Esophagus muscularis mucosa (tissue), 4 donors: ENCODE results near the gene ARHGEF6. TPM values are rescaled to one million over a fixed set of nuclear protein-coding genes. Genes with fewer than 3 reads are reported as not detected.

ENCODE experiments used
- DNase-seq: peaks from one replicate; pipeline ENCODE4 v3.0.0-alpha.2; 2017; ENCODE audit errors: extremely low spot score
- H3K27ac ChIP-seq, 4 donors: fragments of 200-600 bp; sonication (generic); replicated peaks in 1 of 4; 1 replicate in 3 of 4; 2 replicates in 1 of 4; pipeline ENCODE4 v1.5.1; 2016 to 2019; ENCODE audit warnings: mild to moderate bottlenecking in 1 of 4
- H3K27me3 ChIP-seq, 4 donors: fragments of 200-600 bp; sonication (generic); one replicate each; pipeline versions ENCODE4 v1.5.1 to v1.6.0; 2016 to 2019
- H3K36me3 ChIP-seq, 4 donors: fragments of 200-600 bp; sonication (generic); one replicate each; pipeline ENCODE4 v1.5.1; 2016 to 2019
- H3K4me1 ChIP-seq, 4 donors: fragments of 200-600 bp; sonication (generic); one replicate each; pipeline ENCODE4 v1.5.1; 2016 to 2019
- H3K4me3 ChIP-seq, 4 donors: fragments of 200-600 bp; sonication (generic); 1 replicate in 2 of 4; 2 replicates in 2 of 4; pipeline ENCODE4 v1.5.1; 2016 to 2019; ENCODE audit warnings: mild to moderate bottlenecking in 4 of 4, moderate library complexity in 1 of 4
- H3K9me3 ChIP-seq, 4 donors: fragments of 200-600 bp; sonication (generic); 1 replicate in 3 of 4; 2 replicates in 1 of 4; pipeline ENCODE4 v1.5.1; 2016 to 2019
- CTCF ChIP-seq, 3 experiments: fragments of 200-600 bp in 2 of 3; fragments of 450-650 bp in 1 of 3; sonication (generic) in 2 of 3; IDR thresholded peaks; one replicate each; pipeline ENCODE4 v1.5.1; 2017 to 2019; ENCODE audit warnings: antibody characterized with exemption in 3 of 3, mild to moderate bottlenecking in 2 of 3, moderate library complexity in 1 of 3
- EP300 ChIP-seq: sonication (generic); formaldehyde crosslinking; IDR thresholded peaks from one replicate; pipeline ENCODE4 v1.6.1; 2017; ENCODE audit warnings: antibody characterized with exemption
- POLR2A ChIP-seq: fragments of 450-650 bp; IDR thresholded peaks from one replicate; pipeline ENCODE4 v1.6.1; 2017; ENCODE audit warnings: antibody characterized with exemption, moderate library complexity, mild to moderate bottlenecking, low read depth
- POLR2AphosphoS5 ChIP-seq, 2 donors: sonication (generic); formaldehyde crosslinking; IDR thresholded peaks; one replicate each; pipeline ENCODE4 v1.6.1; 2017; ENCODE audit warnings: antibody characterized with exemption in 2 of 2
- whole genome bisulfite sequencing: methylation state at CpG from one replicate; pipeline ENCODE4 v1.1.5; 2018; 5-methylcytosine and 5-hydroxymethylcytosine counted together
- intact Hi-C: fragments of 100-400 bp; cut with DNase I; formaldehyde crosslinking; loops from one replicate; pipeline ENCODE4 v1.15.1; 2023
- total RNA-seq, 4 donors: library from RNA; depleted of rRNA; stranded (reverse); fragments of >200 nt; gene quantifications; one replicate each; pipeline versions ENCODE4 v1.1.0 to v1.2.1, GENCODE V29; 2016

Gene ARHGEF6
- total RNA-seq, 4 donors from 2014 or later = 13.4 to 16.4 (median 15.0) TPM

GRCh38 chrX:136814847-136815750, 34.4 kb upstream of the ARHGEF6 start:
- WGBS = 53% methylated on average over 3 of the region's 3 CpGs
- no peak overlapping the region for H3K27ac ChIP-seq
- H3K4me1 ChIP-seq = peaks cover 0 to 6% (median 3%) of the 10 kb centered on the region in 4 donors
- H3K4me3 ChIP-seq = no peak overlapping the region
- TF ChIP-seq POLR2AphosphoS5 (IDR thresholded peaks at IDR 0.05) (no peak), POLR2A (no peak), CTCF (IDR thresholded peaks at IDR 0.05) (no peak), EP300 (no peak)
- H3K27me3 ChIP-seq = no peaks in the 10 kb centered on the region
- H3K36me3 ChIP-seq = peaks cover 0 to 16% (median 0%) of the 10 kb centered on the region in 4 donors
- DNase-seq = no peak
- H3K9me3 ChIP-seq = no peaks in the 10 kb centered on the region
- intact Hi-C loops = no loop called here

GRCh38 chrX:136812286-136812685, 31.6 kb upstream of the ARHGEF6 start:
- TF ChIP-seq CTCF (IDR thresholded peaks at IDR 0.05) (no peak), POLR2A (no peak), EP300 (no peak), POLR2AphosphoS5 (IDR thresholded peaks at IDR 0.05) (no peak)
- Histone ChIP-seq H3K9me3 (no peaks in the 10 kb centered on the region), H3K4me1 (peaks cover 0 to 6% (median 3%) of the 10 kb centered on the region in 4 donors), H3K36me3 (no peaks in the 10 kb centered on the region), H3K4me3 (no peak overlapping the region), H3K27me3 (no peaks in the 10 kb centered on the region), H3K27ac (no peak overlapping the region)
- WGBS = 50% methylated on average over 1 of the region's 1 CpG
- intact Hi-C loops = no loop called here
- DNase-seq = no peak

GRCh38 chrX:136810493-136810892, 29.8 kb upstream of the ARHGEF6 start:
- DNase-seq = no peak
- TF ChIP-seq EP300 (no peak), CTCF (IDR thresholded peaks at IDR 0.05) (no peak)
- Histone ChIP-seq H3K4me3 (no peak overlapping the region), H3K27ac (no peak overlapping the region), H3K4me1 (peaks cover 0 to 6% (median 3%) of the 10 kb centered on the region in 4 donors), H3K27me3 (no peaks in the 10 kb centered on the region), H3K36me3 (peaks cover 0 to 3% (median 0%) of the 10 kb centered on the region in 4 donors), H3K9me3 (no peaks in the 10 kb centered on the region)
- WGBS = 67% methylated on average over 3 of the region's 3 CpGs
- intact Hi-C loops = no loop called here

GRCh38 chrX:136806891-136807410, 26.2 kb upstream of the ARHGEF6 start:
- no peak overlapping the region for H3K27ac ChIP-seq
- no peaks in the 10 kb centered on the region for H3K9me3 ChIP-seq
- WGBS = 78% methylated on average over 1 of the region's 1 CpG
- intact Hi-C loops = no loop called here
- H3K36me3 ChIP-seq = peaks cover 0 to 6% (median 0%) of the 10 kb centered on the region in 4 donors
- no peak for DNase-seq
- no peak overlapping the region for H3K4me3 ChIP-seq
- TF ChIP-seq POLR2AphosphoS5 (IDR thresholded peaks at IDR 0.05) (no peak), POLR2A (no peak), EP300 (no peak), CTCF (IDR thresholded peaks at IDR 0.05) (no peak)
- H3K27me3 ChIP-seq = no peaks in the 10 kb centered on the region
- peaks cover 0 to 1% (median under 1%) of the 10 kb centered on the region in 4 donors for H3K4me1 ChIP-seq
